DMS53 treated with DMSO at 0.1 percent for 48 hours (cell line): Measurements from ENCODE around the gene PRSS21.

Experiments used
- DNase-seq: peaks from one replicate; lab custom pipeline; 2025; ENCODE audit not compliant: unreplicated experiment; lab: John Stamatoyannopoulos, UW

The PRSS21 gene

DNA sequence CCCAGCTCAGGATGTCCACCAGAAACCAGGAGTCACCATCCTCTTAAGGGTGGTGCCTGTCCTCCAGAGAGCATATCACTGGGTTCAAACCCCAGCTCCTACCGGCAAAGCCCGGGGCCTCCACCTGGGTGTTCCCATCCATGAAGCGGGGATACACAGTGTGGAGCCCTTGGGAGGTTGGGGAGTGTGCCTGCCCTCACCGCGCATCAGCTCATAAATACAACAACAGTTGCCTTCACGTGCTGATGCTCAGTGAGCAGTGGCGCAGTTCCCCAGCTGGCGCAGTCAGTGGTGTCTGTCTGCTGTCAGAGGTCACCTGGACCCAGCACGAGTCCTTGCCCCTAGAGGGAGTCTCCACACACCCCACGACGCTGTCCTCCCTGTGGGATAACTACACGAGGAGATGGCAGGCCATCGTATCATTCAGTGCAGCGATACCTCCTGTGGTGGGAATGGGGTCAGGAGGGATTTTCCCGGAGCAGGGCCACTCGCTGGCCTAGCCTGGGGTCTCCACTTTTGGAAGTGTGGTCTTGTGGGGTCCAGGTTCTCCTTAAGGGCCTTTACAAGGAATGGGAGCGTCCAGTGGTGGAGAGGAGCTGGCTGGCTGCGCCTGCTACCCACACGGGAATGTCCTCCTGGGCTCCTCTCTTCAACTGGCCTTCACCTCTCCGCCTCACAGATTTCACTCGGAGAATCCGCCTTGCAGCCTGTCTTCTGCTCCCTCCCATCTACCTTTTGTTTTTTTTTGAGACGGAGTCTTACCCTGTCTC lies 37.7 kb upstream of the PRSS21 start:
- DNase-seq = no peak

DNA sequence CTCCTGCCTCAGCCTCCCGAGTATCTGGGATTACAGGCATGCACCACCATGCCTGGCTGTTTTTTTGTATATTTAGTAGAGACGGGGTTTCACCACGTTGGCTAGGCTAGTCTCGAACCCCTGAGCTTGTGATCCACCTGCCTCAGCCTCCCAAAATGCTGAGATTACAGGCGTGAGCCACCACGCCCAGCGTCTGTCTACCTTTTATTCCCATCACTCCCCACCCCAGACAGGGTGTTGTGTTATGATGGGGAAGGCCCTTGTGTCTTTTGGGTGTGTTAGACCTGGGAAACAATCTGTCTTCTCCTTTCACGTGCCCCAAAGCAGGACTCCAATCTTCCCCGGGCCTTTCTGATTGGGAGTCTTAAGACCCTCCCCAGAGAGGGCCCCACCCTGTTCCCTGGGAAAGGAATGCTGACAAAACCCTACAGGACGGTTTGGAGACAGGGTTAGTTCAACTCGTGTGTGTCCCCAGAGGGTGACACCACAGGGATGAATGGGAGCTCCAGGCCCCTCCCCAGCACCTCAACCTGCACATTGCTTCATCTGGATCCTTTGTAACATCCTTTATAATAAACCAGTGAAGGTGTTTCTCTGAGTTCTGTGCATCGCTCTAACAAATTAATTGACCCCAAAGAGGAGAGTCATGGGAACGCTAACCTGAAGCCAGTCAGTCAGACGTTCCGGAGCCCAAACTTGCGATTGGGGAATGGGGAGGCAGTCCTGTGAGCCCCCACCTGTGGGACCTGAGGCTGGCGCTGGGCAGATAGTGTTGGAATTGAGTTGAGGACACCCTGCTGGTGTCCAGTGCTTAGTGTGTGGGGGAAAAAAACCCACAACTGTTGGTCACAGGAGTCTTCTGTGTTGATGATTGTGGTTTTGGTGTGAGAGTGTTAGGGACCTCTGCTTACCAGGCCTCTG lies 36.8 kb upstream of the PRSS21 start:
- DNase-seq = no peak

DNA sequence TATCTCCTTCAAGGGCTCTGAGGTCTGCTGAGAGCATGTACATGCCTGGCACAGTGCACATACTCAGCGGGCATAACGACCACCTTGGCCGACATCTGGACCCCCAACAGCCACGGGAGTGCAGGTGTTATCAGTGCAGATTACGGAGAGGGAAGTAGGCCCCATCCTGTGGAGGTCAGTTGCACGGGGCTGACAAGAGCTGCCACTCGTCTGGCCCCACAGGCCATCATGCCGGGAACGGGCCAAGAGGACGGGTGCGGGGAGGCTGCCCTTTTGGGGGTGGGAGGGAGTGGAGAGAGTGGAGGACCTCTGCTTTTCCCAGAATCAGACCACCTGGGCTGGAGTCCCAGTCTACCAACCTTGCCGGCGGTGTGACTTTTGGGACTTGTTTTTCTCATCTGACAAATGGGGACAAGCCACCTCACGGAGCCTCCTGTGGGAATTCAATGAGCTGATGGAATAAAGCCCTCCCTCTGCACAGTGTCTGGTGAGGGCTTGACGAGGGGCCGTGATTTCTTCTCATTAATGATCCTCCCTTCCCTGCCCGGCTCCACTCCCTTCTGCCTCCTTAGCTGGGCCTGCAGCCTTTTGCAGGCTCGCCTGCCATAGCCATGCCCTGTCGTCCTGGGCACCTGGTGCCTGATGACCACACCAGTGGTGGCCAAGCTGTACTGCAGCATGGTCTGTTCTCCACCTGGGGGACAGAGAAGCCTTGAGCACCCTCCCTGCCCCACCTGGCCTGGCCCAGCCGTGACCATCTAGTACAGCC lies 34.3 kb upstream of the PRSS21 start:
- no peak for DNase-seq

DNA sequence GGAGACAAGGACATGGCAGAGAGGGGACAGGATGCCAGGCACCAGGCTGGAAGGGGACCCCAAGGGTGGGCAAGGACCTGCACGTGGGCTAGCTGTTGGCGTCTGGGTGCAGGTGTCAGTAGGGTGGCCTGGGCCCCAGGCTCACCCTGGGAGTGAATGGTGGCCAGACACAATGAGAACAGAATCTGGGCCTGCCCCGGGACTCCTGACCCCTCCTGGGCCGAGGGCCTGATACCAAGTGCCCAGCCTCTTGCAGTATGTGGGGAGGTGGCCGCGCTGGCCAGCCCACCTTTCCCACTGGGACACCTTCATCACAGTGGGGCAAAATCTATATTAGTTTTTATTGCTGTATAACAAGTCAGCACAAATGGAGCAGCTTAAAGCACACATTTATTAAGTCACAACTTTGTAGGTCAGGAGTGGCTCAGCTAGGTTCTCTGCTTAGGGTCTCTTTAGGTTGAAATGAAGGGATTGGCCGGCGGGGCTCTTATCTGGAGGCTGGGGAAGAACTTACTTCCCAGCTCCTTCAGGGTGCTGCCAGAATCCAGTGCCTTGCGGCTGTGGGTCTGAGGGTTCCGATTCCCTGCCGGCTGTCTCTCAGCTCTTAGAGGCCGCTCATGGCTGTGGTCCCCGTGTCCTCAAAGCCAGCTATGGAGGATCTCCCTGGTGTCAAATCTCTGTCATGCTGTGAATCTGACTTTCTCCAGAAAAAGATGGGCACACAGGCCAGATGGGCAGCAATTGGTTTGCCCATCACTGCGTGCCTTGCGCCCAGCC lies 33.3 kb upstream of the PRSS21 start:
- DNase-seq = no peak

DNA sequence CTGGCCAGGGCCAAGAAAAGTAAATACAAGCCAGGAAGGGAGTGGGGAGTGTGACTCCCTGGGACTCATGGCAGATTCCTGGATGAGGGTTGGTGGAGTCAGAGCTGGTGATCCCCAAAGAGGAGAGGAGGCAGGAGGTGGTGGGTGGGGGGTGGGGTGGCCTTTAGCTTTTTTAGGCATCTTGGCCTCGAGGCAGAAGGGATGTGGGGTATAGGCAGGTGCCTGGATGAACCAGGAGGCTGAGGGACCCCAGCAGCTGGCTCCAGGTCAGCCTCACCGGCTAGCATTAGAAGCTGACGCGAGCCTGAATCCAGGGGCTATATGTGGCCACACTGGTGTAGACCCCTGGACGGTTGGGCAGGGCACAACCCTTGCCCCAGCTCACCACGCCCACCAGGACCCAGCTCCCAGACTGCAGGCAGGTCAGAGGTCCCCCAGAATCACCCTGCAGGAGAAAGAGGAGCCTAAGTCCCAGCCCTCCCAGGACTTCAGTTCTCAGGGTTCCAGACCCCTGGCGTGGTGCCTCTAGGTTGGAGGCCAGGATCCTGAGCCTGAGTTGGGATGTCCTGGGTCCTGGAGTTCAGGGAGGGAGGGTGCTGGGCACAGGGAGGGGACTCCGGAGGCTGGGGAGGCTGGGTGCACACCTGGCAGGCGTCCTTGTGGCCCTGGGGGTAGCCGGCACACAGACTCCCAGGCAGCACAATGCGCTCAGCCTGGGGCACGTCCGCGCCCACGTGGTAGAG lies 32.5 kb upstream of the PRSS21 start:
- no peak for DNase-seq

DNA sequence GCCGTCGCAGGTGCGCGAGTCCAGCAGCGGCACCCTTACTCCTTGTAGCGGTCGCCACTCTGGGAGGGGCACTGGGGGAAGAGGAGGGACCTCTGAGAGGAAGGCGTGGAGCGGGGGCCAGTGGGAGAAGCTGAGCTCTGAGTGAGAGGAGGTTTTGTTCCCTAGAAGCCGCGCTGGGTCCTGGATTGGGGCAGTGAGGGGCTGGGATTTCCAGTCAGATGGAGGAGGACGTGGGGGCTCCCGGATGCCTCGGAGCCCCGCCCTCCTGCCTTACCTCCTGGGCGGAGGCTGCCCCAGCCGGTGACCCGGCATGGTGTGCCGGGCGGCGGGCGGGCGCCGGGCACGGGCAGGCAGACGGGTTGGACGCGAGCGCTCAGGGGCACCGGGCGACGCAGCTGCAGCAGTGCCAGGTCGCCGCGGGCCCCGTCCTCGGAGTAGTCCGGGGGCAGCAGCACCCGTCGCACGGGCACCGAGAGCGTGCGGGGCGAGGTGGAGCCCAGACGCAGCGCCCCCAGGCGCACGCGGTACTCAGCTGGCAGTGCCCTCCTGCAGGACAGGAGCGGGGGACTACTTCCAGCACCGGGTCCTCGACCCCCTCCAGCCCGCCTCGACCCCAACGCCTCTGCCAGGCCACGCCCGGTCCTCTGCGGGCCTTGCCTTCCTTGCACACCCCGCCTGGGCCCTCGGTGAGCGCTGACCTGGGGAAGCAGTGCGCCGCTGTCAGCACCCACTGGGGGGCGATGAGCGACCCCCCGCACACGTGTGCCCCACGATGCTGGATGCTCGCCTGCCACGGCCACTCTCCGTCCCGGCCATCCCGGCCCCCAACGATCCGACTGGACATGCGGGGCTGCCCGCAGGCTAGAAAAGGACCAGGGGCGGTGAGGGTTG lies 31.7 kb upstream of the PRSS21 start:
- no peak for DNase-seq

DNA sequence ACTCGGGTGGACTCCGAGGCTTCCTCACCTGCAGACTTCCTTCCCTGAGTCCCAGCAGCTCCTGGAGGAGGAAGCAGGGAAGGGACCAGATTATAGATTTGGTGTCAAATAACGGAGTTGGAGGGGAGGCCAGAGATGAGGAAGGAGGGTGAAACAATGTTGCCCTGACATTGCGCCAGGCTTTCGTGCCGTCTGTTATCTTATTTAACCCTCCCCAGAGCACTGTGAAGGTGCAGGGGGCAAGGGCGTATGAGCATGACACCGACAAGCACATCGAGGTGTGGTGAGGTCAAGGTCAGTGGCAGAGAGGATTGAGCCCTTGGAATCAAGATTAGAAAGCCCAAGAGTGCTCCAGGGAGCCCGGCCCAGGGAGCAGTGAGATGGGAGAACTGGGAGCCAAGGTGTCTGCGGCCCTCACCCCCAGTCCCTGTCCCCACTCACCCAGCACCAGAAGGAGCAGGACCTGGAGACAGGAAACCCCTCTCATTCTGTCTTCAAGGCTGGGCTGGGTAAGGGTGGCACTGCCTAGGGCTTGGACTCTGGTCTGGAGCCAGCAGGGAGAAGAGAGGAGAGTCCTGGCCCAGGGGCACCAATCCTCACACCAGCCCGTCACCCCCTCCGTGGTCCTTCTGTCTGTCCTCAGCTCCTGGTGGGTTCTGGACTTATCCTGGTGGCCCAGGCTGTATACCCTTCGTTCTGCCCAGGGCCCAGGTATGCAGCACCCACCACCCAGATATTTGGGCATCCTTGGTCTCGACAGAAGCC lies 30.8 kb upstream of the PRSS21 start:
- no peak for DNase-seq

DNA sequence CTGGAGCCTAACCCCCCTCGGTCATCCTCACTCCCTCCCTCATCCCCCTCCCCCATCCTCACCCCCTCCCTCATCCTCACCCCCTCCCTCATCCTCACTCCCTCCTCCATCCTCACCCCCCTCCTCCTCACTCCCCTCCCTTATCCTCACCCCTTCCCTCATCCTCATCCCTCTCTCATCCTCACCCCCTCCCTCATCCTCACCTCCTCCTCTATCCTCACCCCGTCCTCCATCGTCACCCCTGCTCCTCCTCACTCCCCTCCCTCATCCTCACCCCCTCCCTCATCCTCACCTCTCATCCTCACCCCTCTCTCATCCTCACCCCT lies 30.2 kb upstream of the PRSS21 start:
- no peak for DNase-seq

DNA sequence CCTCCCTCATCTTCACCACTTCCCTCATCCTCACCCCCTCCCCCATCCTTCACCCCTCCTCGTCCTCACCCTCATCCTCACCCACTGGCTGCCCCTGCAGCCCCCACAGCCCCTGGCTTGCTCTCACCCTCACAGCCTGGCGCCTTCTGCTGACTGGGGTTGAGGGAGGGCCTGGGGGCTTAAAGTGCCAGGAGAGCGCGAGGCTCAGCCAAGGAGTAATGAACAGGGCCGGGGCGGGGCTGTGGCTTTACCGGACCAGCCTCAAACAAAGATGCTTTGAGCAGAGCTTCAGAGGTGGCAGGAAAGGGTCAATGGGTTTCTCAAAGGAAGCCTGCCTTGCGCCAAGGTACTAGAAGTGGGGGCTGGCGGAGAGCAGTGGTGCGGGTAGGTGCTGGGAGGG lies 29.6 kb upstream of the PRSS21 start, which contains the start of gene PRSS33:
Gene PRSS33 (minus strand): TSS at position 155 of the 400 bp plus-strand sequence. CDS start 1,013 bp downstream, outside the sequence.
- no peak for DNase-seq

DNA sequence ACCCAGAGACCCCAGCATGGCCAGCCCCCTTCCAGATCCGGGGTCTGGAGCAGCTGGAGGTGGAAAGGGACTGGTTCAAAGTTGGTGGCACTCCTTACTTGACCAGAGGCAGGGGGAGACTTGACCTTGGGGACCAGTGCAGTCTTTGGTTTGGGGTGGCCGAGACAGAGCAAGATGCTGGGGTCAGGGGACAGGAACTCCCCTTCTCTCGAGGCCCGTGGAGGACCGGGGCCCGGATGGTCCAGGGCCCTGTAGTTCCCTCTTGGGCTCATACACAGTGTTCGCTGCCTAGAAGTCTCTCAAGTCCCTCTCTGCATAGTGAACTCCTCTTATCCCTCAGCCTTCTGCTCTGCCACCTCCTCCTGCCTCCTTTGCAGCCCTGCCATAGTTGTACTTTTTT lies 29.1 kb upstream of the PRSS21 start:
- no peak for DNase-seq

DNA sequence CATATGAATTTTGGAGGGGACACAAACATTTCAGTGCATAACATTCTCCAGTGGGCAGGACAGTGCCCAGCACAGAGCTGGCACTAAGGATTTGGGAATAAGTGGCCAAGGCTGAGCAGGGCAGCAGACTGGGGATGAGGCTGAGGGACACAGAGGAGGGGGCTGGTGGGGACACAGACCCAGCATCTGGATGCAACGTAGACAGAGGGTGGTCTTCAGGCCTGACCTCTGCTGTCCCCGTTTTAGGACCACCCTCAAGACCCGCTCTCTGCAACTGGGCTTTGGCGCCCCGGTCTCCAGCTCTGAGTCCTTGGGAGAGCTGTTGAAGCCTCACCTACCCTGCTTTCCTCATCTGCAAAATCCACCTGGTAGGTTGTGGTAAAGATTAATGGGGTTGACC lies 26.4 kb upstream of the PRSS21 start:
- DNase-seq = no peak

DNA sequence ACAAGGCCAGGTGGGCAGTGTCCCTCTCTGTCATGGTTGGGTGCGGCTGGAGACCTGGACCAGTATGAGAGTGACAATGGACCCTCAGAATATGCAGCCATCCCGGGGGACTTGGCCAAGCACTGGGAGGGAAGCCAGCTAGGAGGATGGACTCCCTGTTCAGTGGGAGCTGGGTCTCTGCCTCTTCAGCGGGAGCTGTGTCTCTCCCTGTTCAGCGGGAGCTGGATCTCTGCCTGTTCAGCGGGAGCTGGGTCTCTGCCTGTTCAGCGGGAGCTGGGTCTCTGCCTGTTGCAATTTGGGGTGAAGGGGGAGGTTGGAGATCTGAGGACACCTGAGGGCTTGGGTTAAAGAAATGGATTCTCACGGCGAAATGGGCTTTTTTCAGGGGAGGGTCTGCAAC lies 25.9 kb upstream of the PRSS21 start:
- DNase-seq = no peak

DNA sequence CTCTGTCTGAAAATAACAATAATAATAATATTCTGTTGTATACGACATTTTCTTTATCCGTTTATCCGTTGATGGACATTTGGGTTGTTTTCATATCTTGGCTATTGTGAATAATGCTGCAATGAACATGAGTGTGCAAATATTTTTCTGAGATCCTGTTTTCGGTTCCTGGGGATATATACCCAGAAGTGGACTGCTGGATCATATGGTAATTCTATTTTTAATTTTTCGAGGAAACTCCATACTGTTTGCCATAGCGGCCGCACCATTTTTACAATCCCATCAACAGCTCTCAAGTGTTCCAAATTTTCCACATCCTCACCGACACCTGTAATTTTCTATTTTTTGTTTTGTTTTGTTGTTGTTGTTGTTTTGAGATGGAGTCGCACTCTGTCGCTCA lies 24.1 kb upstream of the PRSS21 start:
- no peak for DNase-seq

DNA sequence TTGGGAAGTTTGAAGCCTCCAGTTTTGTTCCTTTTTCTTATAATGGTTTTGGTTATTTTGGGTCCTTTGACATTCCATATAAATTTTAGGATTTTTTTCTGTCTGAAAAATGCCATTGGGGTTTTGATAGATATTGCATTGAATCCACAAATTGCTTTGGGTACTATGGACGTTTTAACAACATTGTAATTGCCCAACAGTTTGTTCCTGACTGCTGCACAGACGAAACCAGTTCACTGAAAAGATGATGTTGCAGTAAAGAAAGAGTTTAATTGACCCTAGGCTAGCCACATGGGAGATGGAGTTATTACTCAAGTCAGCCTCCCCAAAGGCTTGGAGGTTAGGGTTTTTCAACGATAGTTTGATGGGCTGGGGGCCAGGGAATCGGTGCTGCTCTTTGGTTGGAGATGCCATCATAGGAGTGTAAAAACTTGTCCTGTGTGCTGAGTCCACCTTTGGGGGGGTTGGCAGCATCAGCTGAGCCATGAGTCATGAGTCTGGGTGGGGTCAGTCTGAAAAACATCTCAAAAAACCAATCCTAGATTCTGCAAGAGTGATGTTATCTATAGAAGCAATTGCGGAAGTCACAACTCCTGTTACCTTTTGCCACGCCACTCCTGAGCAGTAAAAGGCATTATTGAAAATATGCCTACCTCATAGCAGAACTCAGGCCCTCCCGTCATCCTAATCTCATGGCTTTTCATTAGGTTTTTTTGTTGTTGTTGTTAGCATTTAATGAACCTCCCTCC lies 21.5 kb upstream of the PRSS21 start:
- no peak for DNase-seq

DNA sequence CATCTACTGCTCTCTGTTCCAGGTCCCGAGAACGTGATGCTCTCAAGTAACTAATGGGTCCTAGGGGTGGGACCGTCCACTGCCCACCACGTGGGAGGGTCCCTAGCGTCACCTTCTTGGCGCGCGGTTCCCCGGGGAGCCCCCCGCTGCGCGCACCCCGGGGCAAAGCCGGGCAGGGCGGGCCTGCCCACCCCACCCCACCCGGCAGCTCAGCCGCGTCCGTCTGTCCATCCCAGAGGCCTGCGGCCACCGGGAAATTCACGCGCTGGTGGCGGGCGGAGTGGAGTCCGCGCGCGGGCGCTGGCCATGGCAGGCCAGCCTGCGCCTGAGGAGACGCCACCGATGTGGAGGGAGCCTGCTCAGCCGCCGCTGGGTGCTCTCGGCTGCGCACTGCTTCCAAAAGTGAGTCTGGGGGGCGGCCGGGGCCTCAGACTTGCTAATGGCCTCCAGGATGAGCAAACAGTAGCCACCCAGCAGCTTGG lies 18.3 kb upstream of the PRSS21 start:
- DNase-seq = no peak

DNA sequence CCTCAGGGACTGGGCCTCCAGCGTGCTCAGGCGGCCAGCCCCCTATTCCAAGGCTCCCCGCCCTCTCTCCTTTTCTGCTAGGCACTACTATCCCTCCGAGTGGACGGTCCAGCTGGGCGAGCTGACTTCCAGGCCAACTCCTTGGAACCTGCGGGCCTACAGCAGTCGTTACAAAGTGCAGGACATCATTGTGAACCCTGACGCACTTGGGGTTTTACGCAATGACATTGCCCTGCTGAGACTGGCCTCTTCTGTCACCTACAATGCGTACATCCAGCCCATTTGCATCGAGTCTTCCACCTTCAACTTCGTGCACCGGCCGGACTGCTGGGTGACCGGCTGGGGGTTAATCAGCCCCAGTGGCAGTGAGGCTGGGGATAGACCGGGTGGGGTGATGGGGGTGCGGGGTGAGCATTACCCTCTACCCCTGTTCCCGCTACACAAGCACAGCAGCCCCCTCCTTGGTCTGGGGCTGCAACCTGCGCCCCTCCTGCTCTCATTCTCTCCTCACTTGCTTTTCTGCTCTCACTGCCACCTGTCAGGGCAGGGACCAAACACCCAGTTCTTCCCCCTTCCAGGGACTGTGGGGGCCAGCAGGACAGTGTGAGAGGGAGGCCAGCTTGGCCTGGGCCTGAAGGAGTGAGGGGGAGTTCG lies 17.7 kb upstream of the PRSS21 start:
- no peak for DNase-seq

DNA sequence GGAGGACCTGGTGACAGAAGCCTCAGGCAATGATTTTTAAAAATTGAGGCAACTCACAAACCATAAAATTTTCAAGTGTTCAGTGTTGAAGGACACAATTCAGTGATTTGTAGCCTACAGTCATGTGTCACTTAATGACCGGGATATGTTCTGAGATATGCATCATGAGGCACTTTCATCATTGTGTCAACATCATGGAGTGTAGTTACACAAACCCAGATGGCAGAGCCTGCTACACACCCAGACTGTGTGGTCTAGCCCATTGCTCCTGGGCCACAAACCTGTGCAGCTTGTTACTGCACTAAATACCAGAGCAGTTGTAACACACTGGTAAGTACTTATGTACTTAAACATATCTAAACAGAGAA lies 17.2 kb upstream of the PRSS21 start:
- peak; percentile 81 for DNase-seq
